Glomerular endothelial cell (primary cell): ENCODE measurements around the gene DGCR6L. TPM values are rescaled to one million over a fixed set of nuclear protein-coding genes. Genes with fewer than 3 reads are reported as not detected.
"Not testable (repeated sequence)": the region's sequence is repeated elsewhere in the genome, so short reads cannot be mapped to it uniquely, and the experiment has no call there.

Experiments used
- DNase-seq: peaks from one replicate; pipeline ENCODE4 v3.0.0-alpha.2; 2011; ENCODE audit warnings: low read depth, low spot score; ENCODE audit errors: extremely low read depth
- total RNA-seq: library from RNA; depleted of rRNA; stranded (reverse); fragments of >200 nt; gene quantifications from 2 replicates; pipeline ENCODE4 v1.2.3, GENCODE V29; 2015

Gene DGCR6L
- total RNA-seq, 1 donor from 2014 or later, result 67.8 TPM

- DNase-seq, result no peak
Measured at GRCh38 chr22:20279662-20280134, 40.2 kb downstream of the DGCR6L start.

GRCh38 chr22:20278726-20279490 is 41.0 kb downstream of the DGCR6L start:
- DNase-seq, result not testable (repeated sequence)

- not testable (repeated sequence) for DNase-seq
Measured at GRCh38 chr22:20277936-20278635, 41.8 kb downstream of the DGCR6L start.

GRCh38 chr22:20276468-20276867 is 43.4 kb downstream of the DGCR6L start:
- DNase-seq, result no peak

- no peak for DNase-seq
Measured at GRCh38 chr22:20275836-20276235, 44.0 kb downstream of the DGCR6L start.

GRCh38 chr22:20275325-20275724 is 44.5 kb downstream of the DGCR6L start:
- not testable (repeated sequence) for DNase-seq

GRCh38 chr22:20274374-20274773 is 45.5 kb downstream of the DGCR6L start:
- DNase-seq, result not testable (repeated sequence)

- no peak for DNase-seq
Measured at GRCh38 chr22:20273758-20274181, 46.1 kb downstream of the DGCR6L start.

- DNase-seq, result no peak
Measured at GRCh38 chr22:20272700-20273099, 47.2 kb downstream of the DGCR6L start.

- no peak for DNase-seq
Measured at GRCh38 chr22:20272174-20272573, 47.7 kb downstream of the DGCR6L start.

GRCh38 chr22:20271114-20271994 is 48.5 kb downstream of the DGCR6L start:
- no peak for DNase-seq

- not testable (repeated sequence) for DNase-seq
Measured at GRCh38 chr22:20270190-20271113, 49.4 kb downstream of the DGCR6L start.

GRCh38 chr22:20269673-20270072 is 50.2 kb downstream of the DGCR6L start:
- DNase-seq, result not testable (repeated sequence)

GRCh38 chr22:20269201-20269600 is 50.7 kb downstream of the DGCR6L start:
- DNase-seq, result not testable (repeated sequence)

GRCh38 chr22:20268279-20269012 is 51.4 kb downstream of the DGCR6L start, which contains the start of gene RTN4R:
Gene RTN4R (minus strand): TSS chr22:20268318. CDS start chr22:20268092, 226 bp downstream.
- no peak for DNase-seq

GRCh38 chr22:20267441-20268278 is 52.2 kb downstream of the DGCR6L start:
- no peak for DNase-seq

- not testable (repeated sequence) for DNase-seq
Measured at GRCh38 chr22:20266667-20267440, 53.0 kb downstream of the DGCR6L start.
